Measurements from ENCODE around the gene CALHM5. TPM values are rescaled to one million over a fixed set of nuclear protein-coding genes. Genes with fewer than 3 reads are reported as not detected.

Gene CALHM5
- total and polyA plus RNA-seq, 8 donors: under 0.01 to 4.2 (median 0.22) TPM

DNA sequence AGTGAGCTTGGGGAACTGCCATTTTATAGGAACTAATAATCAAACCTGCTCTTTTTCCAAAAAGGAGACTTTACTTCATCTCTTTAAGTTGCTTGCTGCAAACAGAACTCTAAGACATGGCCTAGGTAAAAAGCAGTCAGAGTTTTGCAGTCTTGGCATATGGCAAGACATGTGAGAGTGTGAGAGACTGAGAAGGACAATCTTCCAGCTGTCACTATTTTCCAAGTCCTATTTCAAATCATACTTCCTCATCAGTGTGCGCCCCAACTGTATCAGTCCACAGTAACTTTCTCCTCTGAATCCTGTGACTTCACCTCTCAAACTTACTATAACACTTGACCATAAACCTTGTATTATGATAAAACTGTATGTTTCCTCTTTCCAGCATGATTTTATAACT, 39.9 kb upstream of the CALHM5 start:
- TF ChIP-seq POLR2A (IDR thresholded peaks at IDR 0.05) (no peak), EP300 (IDR thresholded peaks at IDR 0.05) (no peak), POLR2AphosphoS5 (IDR thresholded peaks at IDR 0.05) (no peak)
- TF ChIP-seq, protein P1, sequence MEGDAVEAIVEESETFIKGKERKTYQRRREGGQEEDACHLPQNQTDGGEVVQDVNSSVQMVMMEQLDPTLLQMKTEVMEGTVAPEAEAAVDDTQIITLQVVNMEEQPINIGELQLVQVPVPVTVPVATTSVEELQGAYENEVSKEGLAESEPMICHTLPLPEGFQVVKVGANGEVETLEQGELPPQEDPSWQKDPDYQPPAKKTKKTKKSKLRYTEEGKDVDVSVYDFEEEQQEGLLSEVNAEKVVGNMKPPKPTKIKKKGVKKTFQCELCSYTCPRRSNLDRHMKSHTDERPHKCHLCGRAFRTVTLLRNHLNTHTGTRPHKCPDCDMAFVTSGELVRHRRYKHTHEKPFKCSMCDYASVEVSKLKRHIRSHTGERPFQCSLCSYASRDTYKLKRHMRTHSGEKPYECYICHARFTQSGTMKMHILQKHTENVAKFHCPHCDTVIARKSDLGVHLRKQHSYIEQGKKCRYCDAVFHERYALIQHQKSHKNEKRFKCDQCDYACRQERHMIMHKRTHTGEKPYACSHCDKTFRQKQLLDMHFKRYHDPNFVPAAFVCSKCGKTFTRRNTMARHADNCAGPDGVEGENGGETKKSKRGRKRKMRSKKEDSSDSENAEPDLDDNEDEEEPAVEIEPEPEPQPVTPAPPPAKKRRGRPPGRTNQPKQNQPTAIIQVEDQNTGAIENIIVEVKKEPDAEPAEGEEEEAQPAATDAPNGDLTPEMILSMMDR (IDR thresholded peaks at IDR 0.05): no peak
- Histone ChIP-seq H3K36me3 (no peaks in the 10 kb centered on the region), H3K4me3 (no peak overlapping the region), H3K27ac (no peak overlapping the region), H3K9me3 (no peaks in the 10 kb centered on the region), H3K27me3 (no peaks in the 10 kb centered on the region), H3K4me1 (peaks cover 0 to 6% (median 0%) of the 10 kb centered on the region in 4 donors)
- no peak for DNase-seq
- 88 to 95% (median 92%) methylated on average over 1 of the region's 1 CpG for WGBS, 5 donors
- intact Hi-C loops (cut with DNase I; ENCODE audit: low total_unique reads): no loop called here

DNA sequence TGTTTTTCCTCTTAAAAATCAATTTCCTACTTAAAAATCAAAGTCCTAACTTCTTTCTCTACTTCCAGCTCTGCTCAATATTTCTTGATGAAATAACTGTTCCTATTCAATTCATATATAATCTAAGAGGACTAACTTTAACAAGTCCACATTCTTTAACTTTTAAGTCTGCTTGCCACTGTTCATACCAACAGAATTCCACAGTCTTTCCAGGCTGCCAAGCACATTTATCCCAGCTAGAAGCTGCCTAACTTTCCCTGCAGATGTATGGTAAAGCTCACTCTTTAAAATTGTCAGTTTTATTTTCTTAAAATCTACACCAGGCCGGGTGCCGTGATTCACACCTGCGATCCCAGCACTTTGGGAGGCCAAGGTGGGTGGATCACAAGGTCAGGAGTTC, 38.7 kb upstream of the CALHM5 start:
- H3K36me3 ChIP-seq: no peaks in the 10 kb centered on the region
- no peak overlapping the region for H3K27ac ChIP-seq
- TF ChIP-seq POLR2A (IDR thresholded peaks at IDR 0.05): no peak
- TF ChIP-seq POLR2AphosphoS5 (IDR thresholded peaks at IDR 0.05): no peak
- TF ChIP-seq, protein P1 (IDR thresholded peaks at IDR 0.05): no peak
- no peak for TF ChIP-seq EP300 (IDR thresholded peaks at IDR 0.05)
- H3K9me3 ChIP-seq: no peaks in the 10 kb centered on the region
- intact Hi-C loops (cut with DNase I; ENCODE audit: low total_unique reads): no loop called here
- no peak overlapping the region for H3K4me3 ChIP-seq
- H3K4me1 ChIP-seq: peaks cover 0 to 6% (median 0%) of the 10 kb centered on the region in 4 donors
- WGBS, 5 donors: 78 to 97% (median 89%) methylated on average over 3 of the region's 3 CpGs
- DNase-seq: no peak
- H3K27me3 ChIP-seq: no peaks in the 10 kb centered on the region

DNA sequence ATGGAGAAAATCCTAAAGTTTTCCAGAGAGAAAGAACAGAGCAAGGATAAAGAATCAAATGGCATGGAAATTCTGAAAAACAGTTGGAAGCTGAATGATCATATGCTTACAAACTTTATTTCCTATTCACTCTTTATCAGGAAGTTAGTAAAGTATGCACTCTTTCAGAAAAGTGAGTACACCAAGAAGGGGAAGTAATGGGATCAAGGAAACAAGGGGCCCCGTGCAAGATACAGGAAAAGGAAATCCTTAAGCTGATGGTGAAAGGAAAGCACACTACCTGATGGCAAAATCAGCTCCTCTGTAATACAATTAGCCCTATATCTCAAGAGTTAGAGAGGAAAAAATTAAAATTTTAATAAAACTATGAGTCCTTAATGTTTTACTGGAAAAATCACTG, 36.3 kb upstream of the CALHM5 start:
- TF ChIP-seq POLR2AphosphoS5 (IDR thresholded peaks at IDR 0.05): no peak
- TF ChIP-seq, protein P1 (IDR thresholded peaks at IDR 0.05): no peak
- no peak for TF ChIP-seq EP300 (IDR thresholded peaks at IDR 0.05)
- no peak for TF ChIP-seq POLR2A (IDR thresholded peaks at IDR 0.05)
- Histone ChIP-seq H3K27ac (peak overlapping the region in 2 of 5 donors; percentile 23 to 39), H3K4me3 (no peak overlapping the region), H3K4me1 (peaks cover 0 to 6% (median 0%) of the 10 kb centered on the region in 4 donors), H3K27me3 (no peaks in the 10 kb centered on the region), H3K36me3 (no peaks in the 10 kb centered on the region), H3K9me3 (no peaks in the 10 kb centered on the region)
- intact Hi-C loops (cut with DNase I; ENCODE audit: low total_unique reads): no loop called here
- WGBS, 5 donors: 33 to 55% (median 41%) methylated on average over 1 of the region's 1 CpG
- no peak for DNase-seq

DNA sequence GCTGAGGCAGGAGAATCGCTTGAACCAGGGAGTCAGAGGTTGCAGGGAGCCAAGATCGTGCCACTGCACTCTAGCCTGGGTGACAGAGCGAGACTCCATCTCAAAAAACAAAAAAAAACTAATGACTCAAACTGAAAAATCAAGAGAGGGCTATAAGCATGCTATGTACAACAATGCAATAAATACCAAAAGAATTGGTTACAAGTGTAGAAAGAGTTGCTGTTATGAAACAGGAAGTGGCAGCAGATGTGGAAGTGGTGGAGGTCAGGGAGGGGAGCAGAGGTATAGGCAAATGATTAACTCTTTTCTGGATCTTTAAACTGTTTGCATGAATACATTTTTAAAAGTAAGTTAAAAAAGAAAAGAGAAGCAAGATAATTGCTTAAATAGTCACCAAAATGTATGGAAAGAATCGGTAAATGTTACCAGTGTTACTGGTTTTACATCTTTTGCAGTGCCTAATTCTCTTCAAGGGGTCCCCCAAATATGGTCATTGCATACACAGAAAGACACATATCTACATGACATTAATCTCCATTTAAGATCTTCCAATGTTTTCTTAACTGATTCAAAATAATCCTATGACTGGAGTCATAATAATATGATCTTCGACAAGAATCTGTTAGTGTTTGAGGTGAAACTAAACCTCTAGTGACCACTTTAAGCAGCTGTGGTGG, 35.3 kb upstream of the CALHM5 start:
- 69 to 78% (median 73%) methylated on average over 5 of the region's 5 CpGs for WGBS, 5 donors
- no peaks in the 10 kb centered on the region for H3K27me3 ChIP-seq
- TF ChIP-seq POLR2A (IDR thresholded peaks at IDR 0.05) (no peak), POLR2AphosphoS5 (IDR thresholded peaks at IDR 0.05) (no peak), EP300 (IDR thresholded peaks at IDR 0.05) (no peak)
- TF ChIP-seq, protein P1 (IDR thresholded peaks at IDR 0.05): no peak
- intact Hi-C loops (cut with DNase I; ENCODE audit: low total_unique reads): no loop called here
- H3K36me3 ChIP-seq: no peaks in the 10 kb centered on the region
- H3K4me1 ChIP-seq: peaks cover 0 to 6% (median 0%) of the 10 kb centered on the region in 4 donors
- no peaks in the 10 kb centered on the region for H3K9me3 ChIP-seq
- H3K4me3 ChIP-seq: peak overlapping the region in 1 of 4 donors; percentile 9
- H3K27ac ChIP-seq: peak overlapping the region in 2 of 5 donors; percentile 23 to 39
- DNase-seq: peak in 1 of 2 donors; percentile 37
